Fibroblast of lung (primary cell): Measurements from ENCODE around the gene NUP205. TPM values are rescaled to one million over a fixed set of nuclear protein-coding genes. Genes with fewer than 3 reads are reported as not detected.
A peak's percentile ranks its signal among the peaks of the same experiment; 100 is the strongest.
"Not testable (repeated sequence)": the region's sequence is repeated elsewhere in the genome, so short reads cannot be mapped to it uniquely, and the experiment has no call there.

Experiments used
- DNase-seq, 2 donors: peaks; one replicate each; pipeline versions ENCODE4 v3.0.0 to v3.0.0-alpha.2; 2010; ENCODE audit warnings: low read depth in 2 of 2
- H2AFZ ChIP-seq: 2 replicates; pipeline ENCODE4 v1.5.1; 2012; ENCODE audit warnings: low read length, control low read depth, inconsistent platforms
- H3K27ac ChIP-seq: 2 replicates; pipeline ENCODE4 v1.5.1; 2011; ENCODE audit warnings: low read length, control low read depth; ENCODE audit not compliant: insufficient read depth
- H3K27me3 ChIP-seq: 2 replicates; pipeline ENCODE4 v1.5.1; 2011; ENCODE audit warnings: mild to moderate bottlenecking, low read length; ENCODE audit not compliant: control insufficient read depth, insufficient read depth
- H3K36me3 ChIP-seq: 2 replicates; pipeline ENCODE4 v1.5.1; 2011; ENCODE audit warnings: low read length; ENCODE audit not compliant: control insufficient read depth, insufficient read depth
- H3K4me1 ChIP-seq: 2 replicates; pipeline ENCODE4 v1.5.1; 2011; ENCODE audit warnings: low read length; ENCODE audit not compliant: control insufficient read depth, insufficient read depth; ENCODE audit errors: extremely low read depth
- H3K4me2 ChIP-seq: 2 replicates; pipeline ENCODE4 v1.5.1; 2011; ENCODE audit warnings: low read length, control low read depth; ENCODE audit not compliant: insufficient read depth; ENCODE audit errors: extremely low read depth
- H3K4me3 ChIP-seq, 4 experiments: fragments of 200-600 bp in 1 of 4; sonication (generic) in 1 of 4; replicated peaks in 1 of 4; 2 replicates each; pipeline ENCODE4 v1.5.1; 2011 to 2016; ENCODE audit warnings: low read length in 4 of 4, low read depth in 3 of 4, mild to moderate bottlenecking in 3 of 4, control low read depth in 2 of 4, inconsistent platforms in 1 of 4, mixed read lengths in 1 of 4; ENCODE audit not compliant: insufficient read depth in 1 of 4; ENCODE audit errors: control extremely low read depth in 1 of 4
- H3K79me2 ChIP-seq: 2 replicates; pipeline ENCODE4 v1.5.1; 2012; ENCODE audit warnings: mild to moderate bottlenecking, low read length, inconsistent platforms; ENCODE audit not compliant: control insufficient read depth, insufficient read depth
- H3K9ac ChIP-seq: 2 replicates; pipeline ENCODE4 v1.5.1; 2011; ENCODE audit warnings: mild to moderate bottlenecking, low read length, control low read depth; ENCODE audit not compliant: insufficient read depth
- H3K9me3 ChIP-seq: 2 replicates; pipeline ENCODE4 v1.5.1; 2012; ENCODE audit warnings: low read depth, low read length; ENCODE audit not compliant: control insufficient read depth, insufficient read depth
- H4K20me1 ChIP-seq: 2 replicates; pipeline ENCODE4 v1.5.1; 2011; ENCODE audit warnings: low read length; ENCODE audit not compliant: control insufficient read depth, insufficient read depth; ENCODE audit errors: extremely low read depth
- EZH2 ChIP-seq: IDR thresholded peaks from 2 replicates; pipeline ENCODE4 v1.5.1; 2012; ENCODE audit warnings: low read length, control low read depth, mild to moderate bottlenecking; ENCODE audit errors: missing control alignments
- polyA plus RNA-seq, 2 donors: library from polyadenylated mRNA; depleted of rRNA in 1 of 2; stranded (reverse) in 1 of 2; unstranded in 1 of 2; fragments of >200 nt; gene quantifications; 2 replicates each; pipeline ENCODE4 v1.2.1, GENCODE V29; 2011 to 2012; ENCODE audit warnings: missing spikeins in 1 of 2
- total RNA-seq: library from RNA; depleted of rRNA; stranded (reverse); fragments of >200 nt; gene quantifications from 2 replicates; pipeline ENCODE4 v1.2.1, GENCODE V29; 2014
- TF ChIP-seq, protein P1 (sequence below), 2 donors: IDR thresholded peaks in 1 of 2; conservative IDR thresholded peaks in 1 of 2; 1 replicate in 1 of 2; 2 replicates in 1 of 2; pipeline ENCODE4 v1.5.1; 2011 to 2012; ENCODE audit warnings: low read length in 2 of 2, control low read depth in 1 of 2, inconsistent platforms in 1 of 2, low read depth in 1 of 2, mild to moderate bottlenecking in 1 of 2

The NUP205 gene
- total and polyA plus RNA-seq, 2 donors (not counting 1 experiment from before 2014, with no cell fraction given): 28.1 to 36.7 TPM

DNA sequence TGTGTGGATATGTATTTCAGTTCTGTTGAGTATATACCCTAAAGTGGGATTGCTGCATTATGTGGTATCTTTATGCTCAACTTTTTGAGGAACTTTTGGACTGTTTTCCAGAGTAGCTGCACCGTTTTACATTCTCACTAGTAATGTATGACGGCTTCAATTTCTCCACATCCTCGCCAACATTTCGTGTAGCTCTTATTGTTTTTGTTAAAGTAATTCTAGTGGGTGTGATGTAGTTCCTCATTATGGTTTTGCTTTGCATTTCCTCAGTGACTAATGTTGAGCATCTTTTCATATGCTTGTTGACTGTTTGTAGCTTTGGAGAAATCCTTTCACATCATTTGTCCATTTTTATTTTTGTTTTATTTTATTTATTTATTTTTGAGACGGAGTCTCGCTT is 109.1 kb downstream of the NUP205 start:
- Histone ChIP-seq H3K36me3 (no peaks in the 10 kb centered on the region), H3K4me3 (no peak overlapping the region), H3K9me3 (no peaks in the 10 kb centered on the region), H3K27ac (no peak overlapping the region), H3K4me1 (peaks cover 8% of the 10 kb centered on the region), H3K27me3 (no peaks in the 10 kb centered on the region), H3K9ac (no peak overlapping the region), H3K4me2 (no peak overlapping the region), H4K20me1 (no peaks in the 10 kb centered on the region), H2AFZ (no peak overlapping the region), H3K79me2 (peaks cover 72% of the 10 kb centered on the region)
- TF ChIP-seq, protein P1, sequence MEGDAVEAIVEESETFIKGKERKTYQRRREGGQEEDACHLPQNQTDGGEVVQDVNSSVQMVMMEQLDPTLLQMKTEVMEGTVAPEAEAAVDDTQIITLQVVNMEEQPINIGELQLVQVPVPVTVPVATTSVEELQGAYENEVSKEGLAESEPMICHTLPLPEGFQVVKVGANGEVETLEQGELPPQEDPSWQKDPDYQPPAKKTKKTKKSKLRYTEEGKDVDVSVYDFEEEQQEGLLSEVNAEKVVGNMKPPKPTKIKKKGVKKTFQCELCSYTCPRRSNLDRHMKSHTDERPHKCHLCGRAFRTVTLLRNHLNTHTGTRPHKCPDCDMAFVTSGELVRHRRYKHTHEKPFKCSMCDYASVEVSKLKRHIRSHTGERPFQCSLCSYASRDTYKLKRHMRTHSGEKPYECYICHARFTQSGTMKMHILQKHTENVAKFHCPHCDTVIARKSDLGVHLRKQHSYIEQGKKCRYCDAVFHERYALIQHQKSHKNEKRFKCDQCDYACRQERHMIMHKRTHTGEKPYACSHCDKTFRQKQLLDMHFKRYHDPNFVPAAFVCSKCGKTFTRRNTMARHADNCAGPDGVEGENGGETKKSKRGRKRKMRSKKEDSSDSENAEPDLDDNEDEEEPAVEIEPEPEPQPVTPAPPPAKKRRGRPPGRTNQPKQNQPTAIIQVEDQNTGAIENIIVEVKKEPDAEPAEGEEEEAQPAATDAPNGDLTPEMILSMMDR (conservative IDR thresholded peaks at IDR 0.05 in 1 of 2, IDR thresholded peaks at IDR 0.05 in 1 of 2; ENCODE audit: low read depth in 1 of 2, low read length in 2 of 2): no peak
- no peak for TF ChIP-seq EZH2
- DNase-seq: no peak

DNA sequence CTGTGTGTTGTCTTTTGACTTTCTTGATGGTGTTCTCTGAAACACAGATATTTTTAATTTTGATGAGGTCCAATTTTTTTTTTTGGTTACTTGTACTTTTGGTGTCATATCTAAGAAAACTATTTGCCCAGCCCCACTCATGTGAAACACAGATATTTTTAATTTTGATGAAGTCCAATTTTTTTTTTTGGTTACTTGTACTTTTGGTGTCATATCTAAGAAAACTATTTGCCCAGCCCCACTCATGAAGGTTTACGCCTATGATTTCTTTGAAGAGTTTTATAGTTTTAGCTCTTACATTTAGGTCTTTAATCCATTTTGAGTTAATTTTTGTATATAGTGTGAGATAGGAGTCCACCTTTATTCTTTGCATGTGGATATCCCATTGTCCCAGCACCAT is 109.9 kb downstream of the NUP205 start:
- not testable (repeated sequence) for H3K4me2 ChIP-seq, DNase-seq, H2AFZ ChIP-seq, H3K4me1 ChIP-seq, H3K27ac ChIP-seq, H3K4me3 ChIP-seq, H3K36me3 ChIP-seq, H4K20me1 ChIP-seq, H3K27me3 ChIP-seq, H3K9me3 ChIP-seq, H3K9ac ChIP-seq
- H3K79me2 ChIP-seq: peaks cover 77% of the 10 kb centered on the region

DNA sequence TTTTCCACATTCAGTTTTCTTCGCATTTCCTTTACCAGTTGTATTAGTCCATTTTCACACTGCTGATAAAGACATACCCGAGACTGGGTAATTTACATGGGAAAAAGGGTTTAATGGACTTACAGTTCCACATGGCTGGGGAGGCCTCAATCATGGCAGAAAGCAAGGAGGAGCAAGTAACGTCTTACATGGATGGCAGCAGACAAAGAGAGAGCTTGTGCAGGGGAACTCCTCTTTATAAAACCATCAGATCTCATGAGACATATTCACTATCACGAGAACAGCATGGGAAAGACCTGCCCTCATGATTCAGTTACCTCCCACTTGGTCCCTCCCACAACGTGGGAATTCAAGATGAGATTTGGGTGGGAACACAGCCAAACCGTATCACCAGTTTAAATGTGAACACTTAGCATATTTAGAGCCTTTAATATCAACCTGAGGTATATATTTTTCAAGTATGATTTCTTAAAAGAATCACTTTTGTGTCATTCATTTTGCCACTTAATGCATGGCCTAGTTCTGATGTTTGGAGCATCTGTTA is 111.2 kb downstream of the NUP205 start:
- H2AFZ ChIP-seq, H3K4me3 ChIP-seq, H3K9ac ChIP-seq, DNase-seq, H3K9me3 ChIP-seq, H3K27ac ChIP-seq, H3K4me1 ChIP-seq, H3K4me2 ChIP-seq, H4K20me1 ChIP-seq, H3K36me3 ChIP-seq, H3K27me3 ChIP-seq: not testable (repeated sequence)
- peaks cover 74% of the 10 kb centered on the region for H3K79me2 ChIP-seq

DNA sequence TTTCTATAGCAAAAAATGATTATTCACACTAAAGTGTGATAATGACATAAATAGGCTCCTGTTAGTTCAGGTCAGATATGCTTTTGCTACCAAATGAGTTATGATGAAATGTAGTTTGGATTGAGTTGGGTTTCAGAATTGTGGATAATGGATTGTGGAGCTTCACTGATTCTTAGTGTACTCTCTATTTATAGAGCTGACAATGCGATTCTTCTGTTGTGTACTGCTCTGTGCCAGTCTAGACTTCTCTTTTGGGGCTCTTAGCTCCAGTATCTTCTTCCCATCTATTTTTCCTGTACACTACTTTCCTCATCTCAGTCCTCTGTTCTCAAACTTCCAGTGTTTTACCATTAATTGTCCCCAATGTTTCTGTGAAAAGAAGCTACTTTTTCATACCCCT is 112.1 kb downstream of the NUP205 start:
- Histone ChIP-seq H3K4me3 (no peak overlapping the region), H3K9me3 (no peaks in the 10 kb centered on the region), H3K36me3 (no peaks in the 10 kb centered on the region), H2AFZ (no peak overlapping the region), H3K4me1 (peaks cover 8% of the 10 kb centered on the region), H3K9ac (no peak overlapping the region), H3K79me2 (peaks cover 71% of the 10 kb centered on the region), H3K4me2 (peak overlapping the region; percentile 9), H4K20me1 (no peaks in the 10 kb centered on the region), H3K27me3 (no peaks in the 10 kb centered on the region), H3K27ac (peak overlapping the region; percentile 42)
- TF ChIP-seq EZH2: no peak
- TF ChIP-seq, protein P1 (conservative IDR thresholded peaks at IDR 0.05 in 1 of 2, IDR thresholded peaks at IDR 0.05 in 1 of 2; ENCODE audit: low read depth in 1 of 2, low read length in 2 of 2): no peak
- DNase-seq: no peak
